H54 (cell line): Measurements from ENCODE around the gene JCHAIN.

Source experiments
- DNase-seq: peaks from one replicate; pipeline ENCODE4 v3.0.0; 2011; ENCODE audit warnings: low spot score, mixed read lengths; ENCODE audit not compliant: insufficient read length
- FAIRE-seq: peaks from 3 replicates; lab custom pipeline; 2011; peaks lifted over from hg19 to GRCh38; lab: Jason Lieb, UNC
- POLR2A ChIP-seq: IDR thresholded peaks from 2 replicates; pipeline ENCODE4 v1.6.1; 2011; ENCODE audit warnings: low read depth, mild to moderate bottlenecking, low read length

JCHAIN gene

GRCh38 chr4:70640192-70640591 is 26.1 kb downstream of the JCHAIN start:
- TF ChIP-seq POLR2A, result no peak
- DNase-seq (no peak), FAIRE-seq (no peak)

- TF ChIP-seq POLR2A, result no peak
- FAIRE-seq (no peak), DNase-seq (no peak)
Measured at GRCh38 chr4:70637239-70637913, 28.9 kb downstream of the JCHAIN start.

GRCh38 chr4:70634482-70634881 is 31.8 kb downstream of the JCHAIN start:
- FAIRE-seq (no peak), DNase-seq (no peak)
- TF ChIP-seq POLR2A, result no peak

GRCh38 chr4:70632028-70632427 is 34.3 kb downstream of the JCHAIN start:
- TF ChIP-seq POLR2A, result no peak
- FAIRE-seq (no peak), DNase-seq (no peak)

- no peak for FAIRE-seq
- no peak for DNase-seq
- no peak for TF ChIP-seq POLR2A
Measured at GRCh38 chr4:70630162-70630561, 36.1 kb downstream of the JCHAIN start.

- no peak for DNase-seq
- no peak for TF ChIP-seq POLR2A
Measured at GRCh38 chr4:70629469-70630090, 36.7 kb downstream of the JCHAIN start.

GRCh38 chr4:70628444-70628843 is 37.9 kb downstream of the JCHAIN start, which contains the start of gene ENAM:
ENAM (plus strand) TSS chr4:70628744; CDS start chr4:70629501, 757 bp downstream.
- no peak for FAIRE-seq
- no peak for DNase-seq
- TF ChIP-seq POLR2A, result no peak

More at GRCh38 chr4:70629469-70630090, 36.7 kb downstream of the JCHAIN start:
- FAIRE-seq, result no peak

- TF ChIP-seq POLR2A, result no peak
- FAIRE-seq, result no peak
- no peak for DNase-seq
Measured at GRCh38 chr4:70627620-70628019, 38.7 kb downstream of the JCHAIN start.

GRCh38 chr4:70624226-70624793 is 42.0 kb downstream of the JCHAIN start:
- FAIRE-seq, result no peak
- TF ChIP-seq POLR2A, result no peak
- no peak for DNase-seq

- TF ChIP-seq POLR2A, result no peak
- DNase-seq (no peak), FAIRE-seq (no peak)
Measured at GRCh38 chr4:70623323-70623722, 43.0 kb downstream of the JCHAIN start.

- DNase-seq (no peak), FAIRE-seq (no peak)
- no peak for TF ChIP-seq POLR2A
Measured at GRCh38 chr4:70619778-70620177, 46.5 kb downstream of the JCHAIN start.

GRCh38 chr4:70619288-70619687 is 47.0 kb downstream of the JCHAIN start:
- DNase-seq (no peak), FAIRE-seq (no peak)
- TF ChIP-seq POLR2A, result no peak

GRCh38 chr4:70614184-70614555 is 52.1 kb downstream of the JCHAIN start:
- FAIRE-seq (no peak), DNase-seq (no peak)
- TF ChIP-seq POLR2A, result no peak

GRCh38 chr4:70613306-70614183 is 52.8 kb downstream of the JCHAIN start:
- no peak for DNase-seq
- FAIRE-seq, result no peak
- TF ChIP-seq POLR2A, result no peak
